GM19468 (cell line): ENCODE measurements around the gene CCDC88C.
"Not testable (repeated sequence)": the region's sequence is repeated elsewhere in the genome, so short reads cannot be mapped to it uniquely, and the experiment has no call there.

Experiments
- ATAC-seq: cut with Tn5 transposase; IDR thresholded peaks from one replicate; pipeline ENCODE4 v1.9.1; 2021; ENCODE audit warnings: mild to moderate bottlenecking, moderate library complexity, moderate number of reproducible peaks; ENCODE audit not compliant: unreplicated experiment; ENCODE audit errors: extremely low read depth

Gene CCDC88C

DNA sequence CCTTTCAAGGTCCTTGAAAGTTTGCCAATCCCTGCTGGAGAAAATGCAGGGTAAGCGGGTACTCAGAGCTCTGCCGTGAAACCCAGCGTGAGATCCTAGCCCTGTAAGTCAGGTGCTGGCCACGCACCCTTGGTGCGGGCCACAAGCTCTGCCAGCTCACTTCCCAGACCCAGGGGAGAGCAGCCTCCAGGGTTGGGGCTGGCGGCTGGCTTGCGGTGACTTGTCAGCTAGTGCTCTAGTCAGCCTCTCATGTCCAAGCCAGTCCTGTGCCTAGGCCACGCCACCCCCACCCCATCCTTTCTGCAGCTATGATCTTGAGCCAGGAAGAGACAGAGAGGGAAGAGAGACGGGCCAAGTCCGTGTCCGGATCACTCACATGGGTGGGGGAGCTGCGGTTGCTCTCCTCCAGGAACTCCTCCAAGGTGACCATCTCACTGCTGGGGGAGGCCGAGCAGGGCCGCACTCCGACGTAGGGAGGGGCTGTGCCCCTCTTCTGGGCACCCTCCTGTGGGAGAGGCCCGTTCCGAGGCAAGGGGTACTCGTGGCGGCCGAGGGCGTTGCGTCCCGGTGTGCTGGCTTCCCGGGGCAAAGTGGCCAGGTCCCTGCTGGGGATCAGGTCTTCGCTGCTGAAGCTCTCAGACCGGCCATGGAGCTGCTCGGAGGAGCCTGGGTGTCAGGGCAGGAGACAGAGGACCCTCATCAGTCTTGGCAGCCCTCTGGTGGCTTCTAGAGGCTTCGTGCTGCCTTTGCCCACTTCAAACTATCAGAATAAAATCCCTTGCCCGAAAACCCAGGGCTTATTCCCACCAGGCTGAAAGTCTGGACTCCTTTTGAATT lies 139.9 kb downstream of the CCDC88C start:
- no peak for ATAC-seq

DNA sequence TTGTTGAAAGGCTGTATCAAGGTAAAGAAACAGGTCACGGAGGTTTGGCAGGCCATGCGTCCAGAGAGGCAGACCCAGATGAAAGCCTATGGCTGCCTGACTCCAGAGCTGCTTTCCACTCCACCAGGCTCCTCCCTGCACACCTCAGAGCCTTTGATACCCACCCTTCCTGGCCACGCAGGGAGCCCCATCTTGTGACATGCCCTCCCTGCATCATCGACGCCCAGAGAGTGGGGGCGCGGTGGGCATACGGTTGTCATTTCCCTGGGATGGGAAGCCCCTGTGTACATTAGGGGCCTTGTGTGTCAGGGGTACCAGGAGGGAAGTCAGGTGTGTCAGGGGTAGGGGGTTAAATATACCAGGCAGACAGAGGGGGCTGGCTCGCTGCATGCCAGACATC lies 142.8 kb downstream of the CCDC88C start:
- ATAC-seq, result no peak

DNA sequence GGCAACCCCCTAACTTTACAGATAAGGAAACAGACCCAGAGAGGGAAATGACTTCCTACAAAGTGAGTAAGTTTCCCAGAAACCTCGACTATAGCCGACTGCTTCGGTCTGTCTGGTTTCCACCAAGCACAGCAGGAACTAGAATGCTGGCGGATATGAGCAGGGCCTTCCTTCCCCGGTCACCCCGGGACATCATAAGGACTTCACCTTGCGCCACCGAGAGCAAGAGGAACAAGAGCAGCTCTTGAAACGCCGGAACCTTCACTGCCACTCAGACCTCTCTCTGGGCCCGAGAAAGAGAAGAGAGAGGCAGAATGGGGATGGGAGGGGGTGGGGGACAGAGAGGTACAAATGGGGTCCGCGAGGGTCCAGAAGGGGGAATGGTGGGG lies 143.7 kb downstream of the CCDC88C start:
- no peak for ATAC-seq

DNA sequence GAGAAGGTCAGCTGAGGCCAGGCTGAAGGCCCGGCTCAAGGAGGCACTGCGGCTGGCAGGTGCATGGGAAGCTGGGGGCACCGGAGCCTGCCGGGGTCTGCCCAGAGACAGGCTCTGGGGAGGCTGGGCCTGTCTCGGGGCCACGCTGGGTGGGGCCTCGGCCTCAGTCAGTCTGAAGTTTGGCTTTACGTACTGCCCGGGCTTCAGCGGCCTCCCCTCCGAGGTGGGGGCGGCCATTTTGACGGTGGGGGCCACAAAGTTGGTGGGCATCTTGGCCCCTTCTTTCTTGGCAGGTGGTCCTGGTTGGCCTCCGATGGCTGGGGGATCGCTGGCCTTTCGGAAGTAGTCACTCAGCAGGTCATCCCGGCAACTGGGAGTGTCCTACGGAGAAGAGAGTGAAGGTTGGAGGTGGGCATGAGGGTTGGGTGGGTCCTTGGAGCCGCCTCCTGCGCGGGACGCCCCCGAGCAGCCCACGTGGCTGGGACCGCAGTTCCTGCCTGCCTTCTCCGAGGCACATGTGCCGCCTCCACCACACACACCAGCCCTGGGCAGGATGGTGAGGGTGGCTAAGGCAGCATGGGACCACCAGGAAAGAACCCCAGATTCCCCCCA lies 144.2 kb downstream of the CCDC88C start:
- ATAC-seq, result no peak

DNA sequence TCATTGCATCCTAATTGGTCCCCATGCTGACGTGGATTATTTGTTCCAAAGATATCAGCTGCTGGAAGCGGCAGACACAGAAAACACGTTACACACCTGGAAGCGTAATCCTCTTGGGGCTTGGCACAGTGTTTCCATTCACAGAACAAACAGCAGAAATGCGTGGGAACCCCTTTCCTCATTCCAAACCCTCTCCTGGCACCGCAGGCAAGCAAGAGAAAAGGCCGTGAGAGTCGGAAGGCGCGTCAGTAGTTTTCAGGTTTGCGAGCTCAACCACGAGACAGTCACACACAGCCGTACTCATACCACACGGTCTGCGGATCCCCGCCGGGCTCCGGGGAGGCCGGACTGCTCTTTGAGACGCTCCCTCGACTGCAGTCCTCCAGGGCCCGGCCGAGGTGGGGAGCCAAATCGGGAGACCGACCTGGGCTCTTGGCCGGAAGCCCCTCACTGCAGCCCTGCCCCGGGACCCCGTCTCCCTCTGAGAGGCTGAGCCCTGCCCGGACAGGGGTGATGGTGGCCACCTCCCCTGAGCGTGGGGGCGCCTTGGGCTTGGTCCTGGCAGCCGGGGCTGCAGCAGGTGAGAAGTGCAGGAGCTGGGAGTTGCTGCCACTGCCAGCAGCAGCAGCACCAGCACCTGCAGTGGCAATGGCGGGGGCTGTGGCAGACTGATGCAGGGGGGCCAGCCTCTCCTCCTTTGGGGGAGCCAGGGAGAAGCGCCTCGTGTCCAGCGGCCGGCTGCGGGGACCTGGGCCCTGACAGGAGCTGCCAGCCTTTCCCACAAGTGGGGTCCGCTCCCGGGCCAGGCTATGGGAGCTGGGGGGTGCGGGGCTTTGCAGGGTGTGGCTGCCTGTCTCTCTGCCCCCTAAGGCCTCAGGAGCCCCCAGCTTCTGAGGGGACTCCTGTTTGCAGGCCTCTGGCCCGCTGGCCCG lies 145.0 kb downstream of the CCDC88C start:
- no peak for ATAC-seq

DNA sequence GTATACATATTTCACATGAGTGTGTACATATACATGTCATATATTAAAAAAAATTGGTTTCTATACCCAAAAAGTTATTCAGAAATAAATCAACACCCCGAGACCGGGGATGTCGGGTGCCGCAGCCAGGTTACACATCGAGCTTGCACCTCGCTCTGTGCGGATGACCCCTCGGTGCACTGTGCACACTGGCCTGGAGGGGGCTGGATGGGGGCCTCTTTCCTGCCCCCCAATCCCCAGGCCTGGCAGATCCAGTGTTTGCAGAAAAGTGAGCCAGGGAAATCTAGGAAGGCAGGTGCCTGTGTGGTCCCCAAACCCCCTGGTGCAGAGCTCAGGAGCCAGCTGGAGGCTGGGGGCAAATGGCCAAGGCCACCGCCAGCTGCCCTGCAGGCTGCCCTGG lies 146.0 kb downstream of the CCDC88C start:
- no peak for ATAC-seq

DNA sequence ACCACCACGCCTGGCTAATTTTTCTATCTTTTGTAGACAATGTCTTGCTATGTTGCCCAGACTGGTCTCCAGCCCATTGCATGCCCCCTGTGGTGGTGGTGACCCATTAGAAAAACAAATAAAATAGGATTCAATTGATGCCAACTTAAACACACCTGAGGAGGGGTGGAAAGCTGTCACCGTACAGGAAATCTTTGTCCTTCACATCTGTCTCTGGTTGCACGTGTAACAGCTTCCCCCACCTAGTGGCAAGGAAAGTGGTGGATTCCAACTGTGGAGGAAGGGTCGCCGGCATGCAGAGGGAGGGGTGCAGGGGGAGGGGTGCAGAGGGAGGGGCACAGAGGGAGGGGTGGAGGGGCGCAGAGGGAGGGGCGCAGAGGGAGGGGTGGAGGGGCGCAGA lies 147.0 kb downstream of the CCDC88C start:
- no peak for ATAC-seq

DNA sequence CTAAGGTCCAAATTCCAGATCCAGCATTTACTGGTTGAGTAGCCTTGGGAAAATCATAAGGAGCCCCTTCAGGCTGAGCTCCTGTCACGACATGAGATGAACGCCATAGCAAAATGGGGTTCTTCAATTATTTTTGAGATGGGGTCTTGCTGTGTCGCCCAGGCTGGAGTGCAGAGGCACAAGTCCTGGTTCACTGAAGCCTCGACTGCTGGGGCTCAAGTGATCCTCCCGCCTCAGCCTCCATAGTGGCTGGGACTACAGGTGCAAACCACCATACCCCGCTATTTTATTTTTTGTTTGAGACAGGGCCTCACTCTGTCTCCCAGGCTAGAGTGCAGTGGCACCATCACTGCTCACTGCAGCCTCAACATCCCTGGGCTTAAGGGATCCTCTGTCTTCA lies 147.4 kb downstream of the CCDC88C start:
- no peak for ATAC-seq

DNA sequence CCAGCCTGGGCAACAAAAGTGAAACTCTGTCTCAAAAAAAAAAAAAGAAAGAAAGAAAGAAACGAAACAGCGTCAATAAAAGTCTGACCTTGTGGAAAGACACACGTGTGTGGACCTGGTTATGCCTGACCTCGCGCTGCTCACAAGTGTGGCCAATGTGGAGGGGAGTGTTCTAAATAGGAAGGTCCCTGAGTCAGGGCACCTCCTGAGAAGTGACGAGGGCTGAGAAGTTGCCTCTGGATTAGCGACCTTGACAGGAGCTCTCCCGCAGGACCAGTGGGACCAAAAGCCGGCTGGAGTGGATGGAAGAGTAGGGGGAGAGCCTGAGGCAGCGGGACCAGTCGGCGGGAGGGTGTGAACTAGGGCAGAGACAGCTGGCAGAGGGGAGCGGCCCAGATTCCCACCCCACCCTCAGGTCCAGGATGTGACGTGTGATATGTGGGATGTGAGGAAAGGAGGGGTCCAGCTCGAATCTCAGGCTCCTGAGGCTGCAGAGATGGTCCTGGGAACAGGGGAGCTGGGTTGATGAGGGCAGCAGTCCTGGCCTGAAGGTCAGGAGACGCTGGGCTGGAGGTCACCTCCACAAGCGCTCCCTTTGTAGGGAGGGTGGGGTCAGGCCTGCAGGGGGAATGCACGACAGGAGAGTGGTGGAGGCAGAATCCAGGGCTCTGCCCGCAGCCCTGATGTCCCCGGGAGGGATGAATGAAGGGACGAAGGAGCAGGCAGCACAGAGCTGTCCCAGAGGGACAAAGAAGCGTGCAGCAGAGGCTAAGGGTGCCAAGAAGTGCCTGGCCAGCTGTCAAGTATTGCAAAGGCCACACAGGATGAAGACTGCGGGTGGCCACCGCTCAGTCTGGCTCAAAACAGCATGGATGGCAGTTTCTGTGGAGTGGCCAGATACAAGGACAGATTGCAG lies 148.3 kb downstream of the CCDC88C start:
- no peak for ATAC-seq

DNA sequence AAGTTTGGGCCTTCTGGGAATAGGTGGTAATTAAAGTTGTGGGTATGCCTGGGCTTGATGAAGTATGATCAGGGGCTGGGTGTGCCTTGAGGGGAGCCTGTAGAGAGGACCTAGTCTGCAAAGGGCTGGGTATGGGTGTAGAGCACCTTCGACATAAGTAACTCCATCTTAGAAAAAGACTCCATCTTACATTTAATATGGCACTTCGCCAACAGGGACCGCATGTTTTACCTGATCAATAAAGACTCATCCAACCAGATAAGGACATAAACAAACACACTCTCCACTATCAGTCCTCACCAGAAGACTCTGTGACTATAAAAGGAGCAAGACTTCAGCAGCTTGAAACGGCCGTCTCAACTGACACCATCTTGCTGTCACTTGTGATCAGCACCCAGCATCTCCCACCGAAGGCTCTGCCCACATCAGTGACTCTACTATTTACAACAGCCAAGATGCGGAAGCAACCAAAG lies 149.6 kb downstream of the CCDC88C start:
- no peak for ATAC-seq

DNA sequence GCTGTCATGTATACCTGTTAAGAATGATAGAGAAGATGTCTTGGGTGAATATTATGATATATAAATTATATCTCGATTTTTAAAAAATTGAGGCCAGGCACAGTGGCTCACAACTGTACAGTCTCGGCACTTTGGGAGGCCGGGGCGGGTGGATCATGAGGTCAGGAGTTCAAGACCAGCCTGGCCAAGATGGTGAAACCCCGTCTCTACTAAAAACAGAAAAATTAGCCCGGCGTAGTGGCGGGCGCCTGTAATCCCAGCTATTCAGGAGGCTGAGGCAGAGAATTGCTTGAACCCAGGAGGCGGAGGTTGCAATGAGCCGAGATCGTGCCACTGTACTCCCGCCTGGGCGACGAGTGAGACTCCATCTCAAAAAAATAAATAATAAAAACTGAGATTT lies 151.3 kb downstream of the CCDC88C start:
- ATAC-seq, result not testable (repeated sequence)

DNA sequence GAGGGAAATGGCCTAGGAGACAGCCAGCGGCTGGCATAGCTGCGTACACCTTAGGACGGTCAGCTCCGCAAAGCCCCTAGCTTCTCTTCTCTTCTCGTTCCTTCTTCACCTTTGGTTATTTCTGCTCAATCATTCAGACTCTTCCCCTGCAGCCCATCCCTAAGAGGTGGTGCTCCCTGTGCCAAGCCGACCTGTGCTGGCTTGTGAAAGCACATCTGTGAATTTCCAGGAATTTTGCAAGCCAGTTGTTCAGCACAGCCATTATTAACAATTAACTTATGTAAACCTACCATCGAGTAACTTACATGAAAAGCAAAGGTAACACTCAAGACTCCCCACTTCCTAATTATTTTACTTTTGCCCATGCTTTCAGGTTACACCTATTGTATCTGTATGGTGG lies 152.2 kb downstream of the CCDC88C start:
- ATAC-seq, result no peak

DNA sequence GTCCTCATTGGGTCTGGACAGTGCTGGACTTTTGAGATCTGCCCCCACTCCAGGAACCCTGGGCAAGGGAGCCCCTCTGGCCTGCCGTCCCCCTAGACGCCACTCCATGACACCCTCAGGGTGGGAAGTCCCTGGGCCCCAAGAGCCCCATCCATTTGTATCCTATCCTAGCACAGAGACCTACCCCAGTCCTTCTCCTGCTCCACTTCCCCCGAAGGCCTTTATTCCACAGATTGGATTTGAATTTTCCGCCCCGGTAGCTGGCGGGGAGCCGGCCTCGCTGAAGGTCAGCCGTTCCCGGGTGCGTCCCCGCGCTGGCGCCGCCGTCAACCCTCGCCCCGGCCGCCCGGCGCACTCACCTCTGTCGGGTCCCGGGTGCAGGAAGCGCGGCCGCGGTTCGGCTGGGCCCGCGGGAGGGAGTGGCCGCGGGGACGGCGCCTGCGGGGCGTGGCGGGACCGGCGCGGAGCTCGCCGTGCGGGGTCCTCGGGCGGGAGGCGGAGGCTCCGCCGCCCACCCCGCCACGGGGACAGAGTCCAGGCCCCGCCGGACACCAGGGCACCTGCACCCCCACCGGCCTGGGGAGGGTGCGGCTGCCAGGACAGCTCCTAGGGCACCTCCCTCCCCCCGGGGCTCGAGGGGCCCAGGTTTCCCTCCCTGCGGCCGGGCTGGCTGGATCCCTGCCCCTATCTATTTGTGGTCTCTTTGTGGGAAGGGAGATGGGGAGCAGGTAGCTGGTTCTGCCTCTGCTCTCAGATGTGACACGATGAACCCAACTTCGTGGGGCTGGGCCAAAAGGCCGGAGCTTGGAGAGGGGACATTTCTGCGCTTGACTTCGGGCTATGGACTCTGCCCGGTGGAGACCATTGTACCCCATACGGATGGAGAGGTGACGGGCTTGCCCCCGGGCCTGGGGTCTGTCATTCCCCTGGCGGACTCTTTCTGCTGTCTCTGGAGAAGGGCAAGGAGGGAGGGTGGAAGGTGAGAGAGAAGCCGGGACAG lies 153.2 kb downstream of the CCDC88C start:
- ATAC-seq, result no peak

DNA sequence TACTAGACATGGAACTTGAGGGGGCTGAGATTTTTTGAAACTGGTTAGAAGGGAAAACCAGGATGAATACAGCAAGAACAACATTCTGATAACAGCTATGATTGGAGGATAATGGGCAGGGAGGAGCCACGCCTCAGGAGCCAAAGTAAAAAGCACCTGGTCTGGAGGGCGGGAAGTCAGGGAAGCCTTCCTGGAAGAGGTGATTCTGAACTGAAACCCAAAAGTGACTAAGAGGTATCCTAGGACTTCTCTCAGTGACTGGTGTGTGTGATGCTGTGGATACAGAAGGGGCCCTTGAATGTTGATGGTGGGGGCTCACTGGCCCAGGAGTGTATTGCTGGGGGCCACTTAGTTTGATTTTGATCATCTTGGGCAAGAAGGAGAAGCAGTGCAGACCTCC lies 154.3 kb downstream of the CCDC88C start:
- ATAC-seq, result no peak

DNA sequence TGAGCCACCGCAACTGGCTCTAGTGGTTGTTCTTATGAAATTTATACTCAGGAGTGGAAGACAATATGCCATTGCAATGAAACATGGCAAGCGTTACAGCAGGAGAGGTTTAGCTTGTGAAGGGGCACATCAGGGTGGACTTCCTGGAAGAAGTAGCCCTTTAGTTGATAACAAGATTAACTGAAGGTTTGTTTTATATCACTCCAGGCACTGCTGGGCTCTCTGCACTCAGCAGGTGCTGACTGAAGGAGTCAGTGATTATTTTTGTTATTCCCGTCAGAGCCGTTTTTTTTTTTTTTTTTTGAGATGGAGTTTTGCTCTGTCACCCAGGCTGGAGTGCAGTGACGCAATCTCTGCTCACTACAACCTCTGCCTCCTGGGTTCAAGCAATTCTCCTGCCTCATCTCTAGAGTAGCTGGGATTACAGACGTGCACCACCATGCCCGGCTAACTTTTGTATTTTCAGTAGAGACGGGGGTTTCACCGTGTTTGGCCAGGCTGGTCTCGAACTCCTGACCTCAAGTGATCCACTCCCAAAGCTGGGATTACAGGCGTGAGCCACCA lies 155.6 kb downstream of the CCDC88C start:
- ATAC-seq, result no peak

DNA sequence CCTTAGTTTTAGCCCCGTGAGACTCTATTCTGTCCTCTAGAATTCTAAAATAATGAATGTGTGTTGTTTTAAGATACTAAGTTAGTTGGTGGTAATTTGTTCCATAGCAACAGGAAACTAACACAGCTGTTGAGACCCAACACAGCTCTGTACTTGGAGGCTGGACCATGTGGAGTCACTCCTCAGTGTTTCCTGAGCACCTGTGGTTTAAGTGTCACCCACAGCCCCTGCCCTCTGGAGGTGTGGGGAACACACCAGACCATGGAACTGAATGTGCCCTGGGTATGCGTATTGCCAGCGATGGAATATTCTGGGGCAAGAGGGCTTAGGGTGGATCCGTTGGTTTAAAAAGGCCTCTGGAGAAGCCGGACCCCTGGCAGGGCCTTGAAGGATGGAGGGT lies 156.5 kb downstream of the CCDC88C start:
- ATAC-seq, result no peak

DNA sequence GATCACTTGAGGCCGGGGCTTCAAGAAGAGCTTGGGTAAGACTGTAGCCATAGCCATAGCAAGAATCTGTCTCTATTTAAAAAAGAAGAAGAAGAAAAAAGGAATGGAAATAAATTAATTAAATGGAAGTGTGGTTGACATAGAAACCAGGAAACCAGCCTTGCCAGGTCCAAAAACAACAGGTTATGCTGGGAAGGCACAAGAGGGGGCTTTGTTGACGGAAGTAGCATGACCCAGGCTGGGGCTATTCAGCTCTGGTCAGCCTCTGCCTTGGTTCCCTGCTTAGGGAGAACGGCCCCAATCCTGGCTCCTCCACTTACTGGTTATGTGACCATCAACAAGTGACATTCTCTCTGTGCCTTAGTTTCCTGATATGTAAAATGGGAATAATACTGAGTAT lies 158.7 kb downstream of the CCDC88C start:
- no peak for ATAC-seq

DNA sequence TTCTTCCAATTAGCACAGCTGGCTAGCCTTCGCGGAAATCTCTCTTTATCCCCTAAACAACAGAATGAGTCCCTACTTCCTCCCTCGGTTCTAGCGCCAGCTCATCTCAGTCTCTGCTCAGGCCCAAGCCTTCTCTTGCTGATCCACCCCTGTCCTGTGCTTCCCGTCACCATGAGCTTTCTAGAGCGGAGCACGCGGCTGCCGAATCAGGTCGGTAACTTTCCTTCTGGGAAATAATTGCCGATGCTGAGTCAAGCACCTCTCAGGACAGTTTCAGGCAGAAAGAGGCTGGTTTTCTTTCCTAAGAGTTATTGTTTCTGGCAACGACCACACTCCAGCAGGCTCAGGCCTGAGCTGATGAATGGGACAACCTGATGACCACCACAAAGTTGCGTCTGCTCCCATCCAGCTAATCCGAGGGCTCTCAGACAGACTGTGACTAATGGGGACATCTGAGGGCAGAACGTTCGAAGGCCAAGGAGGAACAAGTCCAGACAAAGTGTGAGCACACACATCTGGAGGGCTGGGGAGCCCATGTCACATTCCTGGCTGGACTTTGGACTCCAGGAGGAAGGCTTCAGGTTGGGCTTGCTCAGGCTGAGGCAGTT lies 159.5 kb downstream of the CCDC88C start:
- ATAC-seq, result no peak
